H1 (cell line): Measurements from ENCODE around the gene DLG4. TPM values are rescaled to one million over a fixed set of nuclear protein-coding genes. Genes with fewer than 3 reads are reported as not detected.

Experiments
- CTCF ChIA-PET: fragments of 300-600 bp; sonication (Branson Sonifier 250); formaldehyde crosslinking; loops from one replicate; lab custom pipeline; 2021; ENCODE audit not compliant: partially characterized antibody; lab: Charles Lee
- POLR2A ChIA-PET: fragments of 300-600 bp; sonication (Branson Sonifier 250); formaldehyde crosslinking; loops from one replicate; lab custom pipeline; 2021; ENCODE audit warnings: inconsistent platforms; ENCODE audit not compliant: partially characterized antibody; lab: Charles Lee
- DNase-seq, 2 experiments: peaks; one replicate each; pipeline versions ENCODE4 v3.0.0 to v3.0.0-alpha.2; 2010 to 2022; ENCODE audit warnings: low spot score in 2 of 2, low read depth in 1 of 2, mixed read lengths in 1 of 2
- FAIRE-seq: peaks from 2 replicates; lab custom pipeline; 2011; peaks lifted over from hg19 to GRCh38; lab: Jason Lieb, UNC
- H2AFZ ChIP-seq: 2 replicates; pipeline ENCODE4 v1.8.1; 2012; ENCODE audit warnings: low read length, inconsistent platforms
- H2AK5ac ChIP-seq: 2 replicates; pipeline ENCODE4 v1.6.1; 2013; ENCODE audit warnings: low read depth, low read length
- H2BK120ac ChIP-seq: replicated peaks from 2 replicates; pipeline ENCODE3; 2013; ENCODE audit warnings: low read depth, low read length, inconsistent platforms
- H2BK12ac ChIP-seq: 2 replicates; pipeline ENCODE4 v1.6.1; 2013; ENCODE audit warnings: low read depth, low read length
- H2BK15ac ChIP-seq: 2 replicates; pipeline ENCODE4 v1.6.1; 2013; ENCODE audit warnings: low read length
- H2BK20ac ChIP-seq: 2 replicates; pipeline ENCODE4 v1.6.1; 2013; ENCODE audit warnings: low read length
- H2BK5ac ChIP-seq: 2 replicates; pipeline ENCODE4 v1.6.1; 2013; ENCODE audit warnings: low read depth, low read length
- H3K14ac ChIP-seq: 2 replicates; pipeline ENCODE4 v1.6.1; 2013; ENCODE audit warnings: inconsistent platforms; ENCODE audit not compliant: insufficient read length
- H3K18ac ChIP-seq: 2 replicates; pipeline ENCODE4 v1.6.1; 2013; ENCODE audit warnings: low read length; ENCODE audit errors: extremely low read depth
- H3K23ac ChIP-seq: 2 replicates; pipeline ENCODE4 v1.6.1; 2013; ENCODE audit warnings: inconsistent platforms; ENCODE audit not compliant: insufficient read length
- H3K23me2 ChIP-seq: 2 replicates; pipeline ENCODE4 v1.6.1; 2013; ENCODE audit warnings: low read depth, low read length
- H3K27ac ChIP-seq: 2 replicates; pipeline ENCODE4 v1.6.1; 2011; ENCODE audit warnings: low read depth, low read length, inconsistent platforms
- H3K27me3 ChIP-seq, 4 experiments: replicated peaks in 1 of 4; 1 replicate in 1 of 4; 2 replicates in 3 of 4; pipeline versions ENCODE4 v1.6.1 to v1.8.1; 2011 to 2013; ENCODE audit warnings: low read length in 3 of 4, mild to moderate bottlenecking in 3 of 4, inconsistent platforms in 2 of 4, mixed read lengths in 2 of 4, moderate library complexity in 1 of 4; ENCODE audit not compliant: control insufficient read depth in 3 of 4, insufficient read depth in 3 of 4; ENCODE audit errors: extremely low read depth in 1 of 4
- H3K36me3 ChIP-seq, 4 experiments: 2 replicates each; pipeline versions ENCODE4 v1.6.1 to v1.8.1; 2011 to 2013; ENCODE audit warnings: mild to moderate bottlenecking in 4 of 4, low read length in 3 of 4, moderate library complexity in 2 of 4, control low read depth in 1 of 4, inconsistent platforms in 1 of 4; ENCODE audit not compliant: insufficient read depth in 4 of 4, control insufficient read depth in 2 of 4
- H3K4ac ChIP-seq: replicated peaks from 2 replicates; pipeline ENCODE3; 2013; ENCODE audit warnings: low read length, low read depth, mixed read lengths, inconsistent platforms; ENCODE audit not compliant: insufficient read length
- H3K4me1 ChIP-seq, 4 experiments: replicated peaks in 1 of 4; 1 replicate in 1 of 4; 2 replicates in 3 of 4; pipeline versions ENCODE4 v1.6.1 to v1.8.1; 2011 to 2013; ENCODE audit warnings: low read length in 3 of 4, inconsistent platforms in 2 of 4, mixed read lengths in 1 of 4; ENCODE audit not compliant: insufficient read depth in 4 of 4, control insufficient read depth in 3 of 4
- H3K4me2 ChIP-seq, 2 experiments: 2 replicates each; pipeline versions ENCODE4 v1.6.1 to v1.8.1; 2011 to 2013; ENCODE audit warnings: low read depth in 2 of 2, low read length in 2 of 2, control low read depth in 1 of 2, inconsistent platforms in 1 of 2, mild to moderate bottlenecking in 1 of 2; ENCODE audit not compliant: insufficient read depth in 1 of 2
- H3K4me3 ChIP-seq, 4 experiments: fragments of 200-600, 300-600 bp in 1 of 4; sonication (generic), shearing (Covaris generic), sonication (Bioruptor Twin) in 1 of 4; 2 replicates each; pipeline versions ENCODE4 v1.5.1 to v1.8.1; 2011 to 2016; ENCODE audit warnings: low read length in 4 of 4, low read depth in 3 of 4, control low read depth in 2 of 4, inconsistent platforms in 2 of 4, mild to moderate bottlenecking in 2 of 4, mixed read lengths in 1 of 4, moderate library complexity in 1 of 4; ENCODE audit not compliant: insufficient read depth in 2 of 4; ENCODE audit errors: extremely low read depth in 1 of 4
- H3K56ac ChIP-seq: replicated peaks from 2 replicates; pipeline ENCODE3; 2013; ENCODE audit warnings: low read depth, mild to moderate bottlenecking, mixed read lengths, low read length, inconsistent platforms; ENCODE audit not compliant: insufficient read length
- H3K79me1 ChIP-seq: 2 replicates; pipeline ENCODE4 v1.6.1; 2013; ENCODE audit warnings: low read depth, low read length, control low read depth
- H3K79me2 ChIP-seq, 2 experiments: 2 replicates each; pipeline versions ENCODE4 v1.6.1 to v1.8.1; 2012 to 2013; ENCODE audit warnings: low read length in 2 of 2, mild to moderate bottlenecking in 2 of 2, inconsistent platforms in 1 of 2; ENCODE audit not compliant: insufficient read depth in 2 of 2, control insufficient read depth in 1 of 2
- H3K9ac ChIP-seq, 4 experiments: replicated peaks in 1 of 4; 1 replicate in 1 of 4; 2 replicates in 3 of 4; pipeline versions ENCODE4 v1.6.1 to v1.8.1; 2011 to 2013; ENCODE audit warnings: low read depth in 3 of 4, low read length in 3 of 4, control low read depth in 2 of 4, mild to moderate bottlenecking in 2 of 4, moderate library complexity in 2 of 4, inconsistent platforms in 1 of 4; ENCODE audit errors: extremely low read depth in 1 of 4
- H3K9me3 ChIP-seq, 2 experiments: 2 replicates each; pipeline versions ENCODE4 v1.6.1 to v1.8.1; 2012 to 2013; ENCODE audit warnings: mild to moderate bottlenecking in 2 of 2, moderate library complexity in 2 of 2, control low read depth in 1 of 2, inconsistent platforms in 1 of 2, low read depth in 1 of 2, low read length in 1 of 2, mixed read lengths in 1 of 2; ENCODE audit not compliant: insufficient read depth in 2 of 2
- H4K20me1 ChIP-seq, 2 experiments: replicated peaks in 1 of 2; 2 replicates each; pipeline versions ENCODE3 to v1.8.1; 2011 to 2013; ENCODE audit warnings: inconsistent platforms in 2 of 2, low read length in 2 of 2, mild to moderate bottlenecking in 1 of 2; ENCODE audit not compliant: insufficient read depth in 2 of 2, control insufficient read depth in 1 of 2
- H4K5ac ChIP-seq: 2 replicates; pipeline ENCODE4 v1.6.1; 2013; ENCODE audit warnings: low read length, low read depth, mixed read lengths, inconsistent platforms; ENCODE audit not compliant: insufficient read length
- H4K8ac ChIP-seq: 2 replicates; pipeline ENCODE4 v1.8.0; 2013; ENCODE audit warnings: mild to moderate bottlenecking, moderate library complexity, low read length, inconsistent platforms; ENCODE audit not compliant: insufficient read depth; ENCODE audit errors: extremely low read depth
- H4K91ac ChIP-seq: replicated peaks from 2 replicates; pipeline ENCODE3; 2013; ENCODE audit warnings: low read length, mixed read lengths, inconsistent platforms; ENCODE audit not compliant: insufficient read length
- CEBPB ChIP-seq: IDR thresholded peaks from 2 replicates; pipeline ENCODE4 v1.6.1; 2012; ENCODE audit warnings: low read depth, low read length
- JUN ChIP-seq: IDR thresholded peaks from 2 replicates; pipeline ENCODE4 v1.6.1; 2011; ENCODE audit warnings: low read depth, mild to moderate bottlenecking, improper control_type of control experiment, low read length
- NANOG ChIP-seq: IDR thresholded peaks from 2 replicates; pipeline ENCODE4 v1.6.1; 2011; ENCODE audit warnings: low read length, low read depth, mild to moderate bottlenecking, inconsistent platforms; ENCODE audit not compliant: insufficient read depth, poor library complexity, severe bottlenecking
- POLR2A ChIP-seq, 2 experiments: IDR thresholded peaks; 1 replicate in 1 of 2; 2 replicates in 1 of 2; pipeline ENCODE4 v1.6.1; 2011; ENCODE audit warnings: low read depth in 2 of 2, low read length in 2 of 2, mild to moderate bottlenecking in 2 of 2; ENCODE audit errors: control extremely low read depth in 1 of 2
- POLR2AphosphoS5 ChIP-seq: IDR thresholded peaks from 2 replicates; pipeline ENCODE4 v1.6.1; 2011; ENCODE audit warnings: low read depth, low read length
- TAF7 ChIP-seq: optimal IDR thresholded peaks from 2 replicates; pipeline ENCODE3; 2011; ENCODE audit warnings: low read depth, mild to moderate bottlenecking, inconsistent platforms, low read length, moderate library complexity, borderline replicate concordance
- WGBS, 2 experiments: shearing (Covaris generic) in 1 of 2; methylation state at CpG; one replicate each; pipeline versions ENCODE4 v1.1.6 to v1.1.7; 2013 to 2015; ENCODE audit warnings: low lambda C conversion rate in 2 of 2, mixed read lengths in 2 of 2, inconsistent platforms in 1 of 2, low coverage in 1 of 2, missing lambda C conversion rate in 1 of 2; ENCODE audit not compliant: insufficient replicate concordance in 2 of 2, insufficient coverage in 1 of 2, insufficient read length in 1 of 2; ENCODE audit errors: extremely low coverage in 1 of 2, missing lambda C conversion rate in 1 of 2; 5-methylcytosine and 5-hydroxymethylcytosine counted together
- polyA plus RNA-seq, 7 experiments: library from polyadenylated mRNA; depleted of rRNA in 3 of 7; stranded (reverse) in 5 of 7; unstranded in 2 of 7; fragments of >200 nt in 5 of 7; fragments of 200-250 nt in 2 of 7; gene quantifications; 1 replicate in 5 of 7; 2 replicates in 1 of 7; 4 replicates in 1 of 7; pipeline versions ENCODE4 v1.2.1 to v1.2.3, GENCODE V29; 2011 to 2013; ENCODE audit warnings: missing spikeins in 2 of 7, mixed read lengths in 2 of 7
- total RNA-seq: library from RNA; stranded (reverse); fragmentation: NEBNext Ultra II Directional; extraction: Animal tissue kit (Norgen Biotek cat#: 25700); gene quantifications from 2 replicates; pipeline ENCODE4 v1.2.1, GENCODE V29; 2021

The DLG4 gene
- total and polyA plus RNA-seq, 2 of the 8 experiments (the other 6 are each of a cell fraction or from before 2014, with no cell fraction given): 18.9 to 45.9 TPM

- WGBS, 2 experiments: 92% methylated on average over 7 of the region's 7 CpGs; no CpG with 5 or more reads in 1 of the 2 experiments
- Histone ChIP-seq H4K20me1 (peaks cover 6 to 13% of the 10 kb centered on the region in 2 experiments), H3K9me3 (no peaks in the 10 kb centered on the region), H2BK120ac (no peak overlapping the region), H3K4me1 (peaks cover 4 to 13% (median 6%) of the 10 kb centered on the region in 4 experiments; a peak in 6 of 7 replicates), H2BK20ac (no peak overlapping the region), H4K8ac (0 out of 2 replicates have a peak overlapping the region, but pooled peaks have one; percentile 82), H3K4me3 (no peak overlapping the region), H3K4ac (no peak overlapping the region), H3K27ac (no peak overlapping the region), H3K27me3 (no peaks in the 10 kb centered on the region), H3K23ac (no peak overlapping the region), H4K91ac (no peak overlapping the region), H3K79me2 (peaks cover 0 to 33% of the 10 kb centered on the region in 2 experiments; a peak in 2 of 4 replicates), H3K18ac (no peak overlapping the region), H3K56ac (no peak overlapping the region), H2AK5ac (peak overlapping the region; percentile 65; the same call in 1 of the 2 replicates), H2BK12ac (peak overlapping the region; percentile 75; the same call in 1 of the 2 replicates), H4K5ac (no peak overlapping the region), H3K14ac (no peak overlapping the region), H3K36me3 (peaks cover 2 to 41% (median 21%) of the 10 kb centered on the region in 4 experiments), H3K4me2 (peak overlapping the region in 1 of 2 experiments; percentile 91; a peak in 1 of 4 replicates), H3K79me1 (peaks cover 9% of the 10 kb centered on the region), H2BK5ac (no peak overlapping the region; the same call in 1 of the 2 replicates), H3K23me2 (peaks cover 15% of the 10 kb centered on the region), H2BK15ac (no peak overlapping the region), H3K9ac (peak overlapping the region in 1 of 4 experiments; percentile 35; a peak in 1 of 7 replicates), H2AFZ (no peak overlapping the region)
- ChIA-PET POLR2A (interaction anchor here (0.6 to 13.7 kb wide), 16 partner anchors 8 to 773 kb away, joined by 3 to 161 read pairs (median 10); partner anchors contain the start of genes ACADVL, ACAP1, CTDNEP1 and DLG4), CTCF (interaction anchor here (0.6 to 2.1 kb wide), 4 partner anchors 11 to 129 kb away, joined by 3 to 5 read pairs (median 4); no protein-coding TSS in a partner anchor)
- no peak for DNase-seq
- TF ChIP-seq TAF7: peak; percentile 48
- TF ChIP-seq POLR2AphosphoS5: peak; percentile 82
- no peak for TF ChIP-seq NANOG
- peak; percentile 65; the same call in 1 of the 2 replicates for TF ChIP-seq CEBPB
- no peak for TF ChIP-seq JUN
- TF ChIP-seq POLR2A (IDR thresholded peaks at IDR 0.05; ENCODE audit: control extremely low read depth in 1 of 2, low read depth in 2 of 2, low read length in 2 of 2): peak; percentile 32 to 74; a peak in 2 of 3 replicates
- no peak for FAIRE-seq
These were observed 39.3 kb upstream of the DLG4 start for GRCh38 chr17:7258731-7259554.
